KBM-7 (cell line): ENCODE measurements around the gene C19orf67.

Experiments used
- DNase-seq: peaks from one replicate; pipeline ENCODE4 v3.0.0-alpha.2; 2015
- in situ Hi-C: fragments of 300-500 bp; cut with MboI; formaldehyde crosslinking; loops from 2 replicates; pipeline ENCODE4 v1.14.3; 2020; ENCODE audit warnings: low sequenced_read_pairs, low pct_unique_long_range_greater_than_20kb, mixed read lengths

The C19orf67 gene

GRCh38 chr19:14085309-14085995, at the start of gene C19orf67:
Gene C19orf67, minus strand, starts transcription at chr19:14085783. Its CDS starts 156 bp downstream, at chr19:14085627.
- DNase-seq: no peak
- in situ Hi-C loops: no loop called here

GRCh38 chr19:14135355-14135754, 49.8 kb upstream of the C19orf67 start:
- in situ Hi-C loops: no loop called here
- DNase-seq: no peak

GRCh38 chr19:14127929-14128509, 42.4 kb upstream of the C19orf67 start:
- in situ Hi-C loops: no loop called here
- DNase-seq: no peak

GRCh38 chr19:14127176-14127575, 41.6 kb upstream of the C19orf67 start:
- in situ Hi-C loops: no loop called here
- no peak for DNase-seq

- in situ Hi-C loops: no loop called here
- no peak for DNase-seq
Measured at GRCh38 chr19:14122924-14123323, 37.3 kb upstream of the C19orf67 start.

- in situ Hi-C loops: no loop called here
Measured at GRCh38 chr19:14120497-14120780, 34.9 kb upstream of the C19orf67 start.

GRCh38 chr19:14119644-14120496, 34.3 kb upstream of the C19orf67 start:
- no peak for DNase-seq
- in situ Hi-C loops: no loop called here

More at GRCh38 chr19:14120497-14120780, 34.9 kb upstream of the C19orf67 start:
- no peak for DNase-seq

- in situ Hi-C loops: no loop called here
- no peak for DNase-seq
Measured at GRCh38 chr19:14119146-14119545, 33.6 kb upstream of the C19orf67 start.

GRCh38 chr19:14118165-14119051, 32.8 kb upstream of the C19orf67 start:
- in situ Hi-C loops: no loop called here
- DNase-seq: peak; percentile 76

GRCh38 chr19:14117668-14118164, 32.1 kb upstream of the C19orf67 start, which contains the start of gene PRKACA:
Gene PRKACA, minus strand, starts transcription at chr19:14117762. Its CDS starts 215 bp downstream, at chr19:14117547.
- DNase-seq: peak; percentile 98
- in situ Hi-C loops: no loop called here

GRCh38 chr19:14116918-14117578, 31.5 kb upstream of the C19orf67 start:
- in situ Hi-C loops: no loop called here
- DNase-seq: no peak

GRCh38 chr19:14116525-14116917, 30.9 kb upstream of the C19orf67 start:
- in situ Hi-C loops: no loop called here
- no peak for DNase-seq

- in situ Hi-C loops: no loop called here
- no peak for DNase-seq
Measured at GRCh38 chr19:14115756-14116155, 30.2 kb upstream of the C19orf67 start.

GRCh38 chr19:14114854-14115253, 29.3 kb upstream of the C19orf67 start:
- in situ Hi-C loops: no loop called here
- DNase-seq: peak; percentile 71

- in situ Hi-C loops: no loop called here
- DNase-seq: no peak
Measured at GRCh38 chr19:14114439-14114838, 28.9 kb upstream of the C19orf67 start.

- DNase-seq: peak; percentile 68
- in situ Hi-C loops: no loop called here
Measured at GRCh38 chr19:14113762-14114414, 28.3 kb upstream of the C19orf67 start.

GRCh38 chr19:14112809-14113385, 27.3 kb upstream of the C19orf67 start:
- in situ Hi-C loops: no loop called here
- no peak for DNase-seq
